Left lung (tissue), 10 donors: ENCODE measurements around the gene EVI5L. TPM values are rescaled to one million over a fixed set of nuclear protein-coding genes. Genes with fewer than 3 reads are reported as not detected.

Experiments used
- ATAC-seq: fragments of 200-7000 bp; cut with Tn5 transposase; one replicate; pipeline ENCODE4 v1.9.1; 2020; ENCODE audit warnings: moderate library complexity
- DNase-seq, 4 donors: peaks; one replicate each; pipeline ENCODE4 v3.0.0-alpha.2; 2013 to 2020
- H3K27ac ChIP-seq, 2 donors: fragments of 200-600 bp; sonication (generic) in 1 of 2; one replicate each; pipeline versions ENCODE4 v1.5.0 to v1.8.0; 2020 to 2021
- H3K27me3 ChIP-seq, 2 donors: fragments of 200-600 bp; sonication (generic) in 1 of 2; one replicate each; pipeline versions ENCODE4 v1.5.0 to v1.8.0; 2020 to 2021
- H3K36me3 ChIP-seq, 2 donors: fragments of 200-600 bp; sonication (generic) in 1 of 2; one replicate each; pipeline versions ENCODE4 v1.5.0 to v1.8.0; 2020 to 2021
- H3K4me1 ChIP-seq, 2 donors: fragments of 200-600 bp; one replicate each; pipeline ENCODE4 v1.8.0; 2021
- H3K4me3 ChIP-seq, 2 donors: fragments of 200-600 bp; sonication (generic) in 1 of 2; one replicate each; pipeline versions ENCODE4 v1.5.0 to v1.8.0; 2020 to 2021; ENCODE audit warnings: mild to moderate bottlenecking in 1 of 2
- H3K9me3 ChIP-seq, 2 donors: fragments of 200-600 bp; sonication (generic) in 1 of 2; one replicate each; pipeline versions ENCODE4 v1.5.0 to v1.8.0; 2020 to 2021
- intact Hi-C, 2 donors: fragments of 100-400 bp; cut with DNase I; formaldehyde crosslinking; loops; one replicate each; pipeline versions ENCODE4 v1.11.2 to v1.14.2; 2022
- polyA plus RNA-seq, 6 donors: library from polyadenylated mRNA; unstranded; fragments of 120-200 nt; gene quantifications; one replicate each; pipeline ENCODE4 v1.2.1, GENCODE V29; 2013; ENCODE audit not compliant: insufficient read length in 6 of 6
- total RNA-seq, 2 donors: library from RNA; stranded (reverse); fragmentation: NEBNext Ultra II Directional; extraction: Animal tissue kit (Norgen Biotek cat#: 25700); gene quantifications; one replicate each; pipeline ENCODE4 v1.2.1, GENCODE V29; 2021
- TF ChIP-seq, protein P1 (sequence below), 2 donors: fragments of 200-600 bp; sonication (generic) in 1 of 2; IDR thresholded peaks; one replicate each; pipeline versions ENCODE4 v1.5.0 to v1.8.0; 2021; ENCODE audit warnings: antibody characterized with exemption in 2 of 2
- donor health status: DM: no; HTN: yes; CAD: no.
- donor health status: DM: no; HTN: no; CAD: no.

Gene EVI5L
- total and polyA plus RNA-seq, 8 donors: 11.3 to 18.1 (median 14.8) TPM

DNA sequence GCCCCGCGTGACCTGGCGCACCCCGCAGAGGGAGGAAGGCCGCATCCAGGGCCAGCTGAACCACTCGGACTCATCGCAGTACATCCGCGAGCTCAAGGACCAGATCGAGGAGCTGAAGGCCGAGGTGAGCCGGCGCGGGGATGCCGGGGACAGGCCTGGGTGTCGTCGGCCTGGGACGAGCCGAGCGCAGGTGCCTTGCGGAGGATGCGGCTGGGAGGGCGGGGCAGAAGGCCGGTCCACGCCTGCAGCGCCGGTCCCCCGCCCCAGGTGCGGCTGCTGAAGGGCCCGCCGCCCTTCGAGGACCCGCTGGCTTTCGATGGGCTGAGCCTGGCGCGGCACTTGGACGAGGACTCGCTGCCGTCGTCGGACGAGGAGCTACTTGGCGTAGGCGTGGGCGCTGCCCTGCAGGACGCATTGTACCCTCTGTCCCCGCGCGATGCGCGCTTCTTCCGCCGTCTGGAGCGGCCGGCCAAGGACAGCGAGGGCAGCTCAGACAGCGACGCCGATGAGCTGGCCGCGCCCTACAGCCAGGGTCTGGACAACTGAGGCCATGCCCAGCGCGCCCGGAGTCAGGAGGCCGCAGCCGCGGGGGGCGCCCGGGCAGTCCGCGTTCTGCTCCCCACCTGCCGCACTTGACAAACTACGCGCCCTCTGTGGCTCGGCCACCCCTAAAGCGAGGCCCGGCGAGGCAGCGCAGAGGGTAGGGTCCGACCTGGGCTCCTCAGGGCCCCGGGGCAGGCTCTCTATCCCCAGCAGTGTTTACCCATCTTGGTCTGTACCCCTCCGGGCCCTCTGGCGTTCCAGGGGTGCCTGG, 33.3 kb downstream of the EVI5L start:
- H3K4me1 ChIP-seq: peaks cover 7 to 16% of the 10 kb centered on the region in 2 donors
- no peak for ATAC-seq
- no peak overlapping the region for H3K4me3 ChIP-seq
- intact Hi-C loops: no loop called here
- H3K27me3 ChIP-seq: peaks cover 0 to 87% of the 10 kb centered on the region in 2 donors
- no peaks in the 10 kb centered on the region for H3K9me3 ChIP-seq
- no peak overlapping the region for H3K27ac ChIP-seq
- H3K36me3 ChIP-seq: peaks cover 0 to 29% of the 10 kb centered on the region in 2 donors
- TF ChIP-seq, protein P1, sequence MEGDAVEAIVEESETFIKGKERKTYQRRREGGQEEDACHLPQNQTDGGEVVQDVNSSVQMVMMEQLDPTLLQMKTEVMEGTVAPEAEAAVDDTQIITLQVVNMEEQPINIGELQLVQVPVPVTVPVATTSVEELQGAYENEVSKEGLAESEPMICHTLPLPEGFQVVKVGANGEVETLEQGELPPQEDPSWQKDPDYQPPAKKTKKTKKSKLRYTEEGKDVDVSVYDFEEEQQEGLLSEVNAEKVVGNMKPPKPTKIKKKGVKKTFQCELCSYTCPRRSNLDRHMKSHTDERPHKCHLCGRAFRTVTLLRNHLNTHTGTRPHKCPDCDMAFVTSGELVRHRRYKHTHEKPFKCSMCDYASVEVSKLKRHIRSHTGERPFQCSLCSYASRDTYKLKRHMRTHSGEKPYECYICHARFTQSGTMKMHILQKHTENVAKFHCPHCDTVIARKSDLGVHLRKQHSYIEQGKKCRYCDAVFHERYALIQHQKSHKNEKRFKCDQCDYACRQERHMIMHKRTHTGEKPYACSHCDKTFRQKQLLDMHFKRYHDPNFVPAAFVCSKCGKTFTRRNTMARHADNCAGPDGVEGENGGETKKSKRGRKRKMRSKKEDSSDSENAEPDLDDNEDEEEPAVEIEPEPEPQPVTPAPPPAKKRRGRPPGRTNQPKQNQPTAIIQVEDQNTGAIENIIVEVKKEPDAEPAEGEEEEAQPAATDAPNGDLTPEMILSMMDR (IDR thresholded peaks at IDR 0.05): no peak
- DNase-seq: peak in 1 of 4 donors; percentile 76

DNA sequence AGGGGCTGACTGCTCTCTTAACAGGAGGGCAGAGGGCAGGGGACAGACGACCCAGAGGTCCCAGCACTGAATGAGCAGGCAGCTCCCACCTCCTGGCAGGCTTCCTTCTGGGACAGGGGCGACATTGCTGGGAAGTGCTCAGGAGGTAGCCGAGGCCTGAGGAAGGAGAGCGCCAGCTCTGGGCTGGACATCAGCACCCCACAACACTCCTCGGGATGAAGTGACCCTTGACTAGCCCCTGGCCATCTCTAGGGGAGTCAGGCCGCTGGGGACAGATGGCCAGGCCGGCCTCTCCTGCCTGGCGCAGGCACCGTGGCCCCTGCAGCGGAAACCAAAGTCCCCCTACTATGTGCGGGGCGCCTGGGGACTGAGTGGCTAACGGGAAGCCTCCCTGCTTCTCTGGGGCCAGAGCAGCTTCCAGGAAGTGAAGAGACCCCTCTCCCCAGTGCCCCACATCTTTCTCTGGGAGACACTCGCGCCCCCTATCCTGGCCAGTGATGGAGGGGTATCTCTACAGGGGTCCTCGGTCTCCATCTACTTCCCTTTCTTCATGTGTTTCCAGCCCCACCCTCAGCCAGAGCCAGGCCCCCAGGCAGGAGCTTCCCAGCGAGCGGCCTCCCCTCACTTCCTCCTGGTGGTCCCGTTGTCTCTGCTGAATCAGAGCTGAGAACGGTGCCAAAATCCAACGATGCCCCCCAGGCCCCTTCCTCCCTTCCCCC, 34.1 kb downstream of the EVI5L start:
- ATAC-seq (no peak), DNase-seq (no peak)
- peaks cover 13 to 24% of the 10 kb centered on the region in 2 donors for H3K4me1 ChIP-seq
- no peak overlapping the region for H3K4me3 ChIP-seq
- H3K27me3 ChIP-seq: peaks cover 0 to 92% of the 10 kb centered on the region in 2 donors
- intact Hi-C loops: no loop called here
- H3K9me3 ChIP-seq: no peaks in the 10 kb centered on the region
- TF ChIP-seq, protein P1 (IDR thresholded peaks at IDR 0.05): no peak
- no peak overlapping the region for H3K27ac ChIP-seq
- peaks cover 0 to 27% of the 10 kb centered on the region in 2 donors for H3K36me3 ChIP-seq

DNA sequence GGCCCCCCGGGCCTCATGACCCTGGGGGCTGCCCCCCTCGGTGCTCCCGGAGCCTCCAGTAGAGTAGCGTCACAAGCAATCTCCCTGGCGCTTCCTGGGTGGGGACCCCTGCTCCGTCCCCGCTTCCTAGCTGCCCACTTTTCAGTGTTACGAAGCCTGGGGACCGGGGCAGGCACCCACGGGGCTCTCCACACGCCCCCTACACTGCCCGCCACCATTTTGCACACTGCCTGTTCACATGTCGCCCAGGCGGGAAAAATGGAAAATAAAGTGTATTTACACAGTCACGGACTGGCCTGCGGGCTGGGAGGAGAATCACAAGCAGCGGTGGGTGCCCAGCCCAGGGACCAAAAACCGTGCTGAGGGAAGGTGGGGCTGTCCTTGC, 34.7 kb downstream of the EVI5L start:
- Histone ChIP-seq H3K4me3 (no peak overlapping the region), H3K27me3 (peaks cover 0 to 97% of the 10 kb centered on the region in 2 donors), H3K9me3 (no peaks in the 10 kb centered on the region), H3K4me1 (peaks cover 13 to 29% of the 10 kb centered on the region in 2 donors), H3K36me3 (peaks cover 0 to 21% of the 10 kb centered on the region in 2 donors), H3K27ac (no peak overlapping the region)
- ATAC-seq (no peak), DNase-seq (no peak)
- TF ChIP-seq, protein P1 (IDR thresholded peaks at IDR 0.05): no peak
- intact Hi-C loops: no loop called here

DNA sequence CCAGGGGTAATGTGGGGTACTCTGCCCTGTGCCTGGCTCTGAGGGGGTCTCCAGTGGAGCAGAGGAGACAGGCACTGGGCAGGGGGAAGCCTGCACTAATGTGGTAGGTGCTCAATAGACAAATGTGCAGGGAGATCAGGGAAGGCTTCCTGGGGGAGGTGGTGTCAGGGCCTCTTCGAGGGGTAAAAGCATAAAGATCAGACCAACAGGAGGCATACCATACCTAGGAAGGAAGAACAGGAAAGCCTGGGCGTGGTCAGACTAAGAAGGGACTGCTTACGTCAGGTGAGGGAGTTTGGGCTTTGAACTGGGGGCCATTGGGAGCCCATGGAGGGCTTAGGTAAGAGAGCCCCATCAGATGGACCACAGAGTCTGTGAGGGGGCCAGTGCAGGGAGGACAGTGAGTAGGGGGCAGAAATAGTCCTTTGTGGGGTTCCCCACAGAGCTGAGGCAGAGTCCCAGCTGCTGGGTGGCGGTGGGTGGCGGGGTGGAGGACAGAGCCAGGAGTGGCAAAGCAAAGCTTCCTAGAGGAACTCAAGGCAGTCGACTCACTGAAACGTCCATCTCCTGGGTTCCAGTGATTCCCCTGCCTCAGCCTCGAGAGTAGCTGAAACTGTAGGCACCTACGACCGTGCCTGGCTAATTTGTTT, 35.4 kb downstream of the EVI5L start:
- peaks cover 0 to 93% of the 10 kb centered on the region in 2 donors for H3K27me3 ChIP-seq
- TF ChIP-seq, protein P1 (IDR thresholded peaks at IDR 0.05): no peak
- H3K36me3 ChIP-seq: peaks cover 0 to 14% of the 10 kb centered on the region in 2 donors
- intact Hi-C loops: no loop called here
- H3K27ac ChIP-seq: no peak overlapping the region
- no peak overlapping the region for H3K4me3 ChIP-seq
- peaks cover 13 to 33% of the 10 kb centered on the region in 2 donors for H3K4me1 ChIP-seq
- ATAC-seq: no peak
- no peaks in the 10 kb centered on the region for H3K9me3 ChIP-seq
- DNase-seq: no peak
